Ishikawa (cell line): ENCODE measurements around the gene PSRC1.
A peak's percentile ranks its signal among the peaks of the same experiment; 100 is the strongest.

Experiments used
- CEBPB ChIP-seq: IDR thresholded peaks from 2 replicates; pipeline ENCODE4 v1.6.1; 2012
- CREB1 ChIP-seq: IDR thresholded peaks from 2 replicates; pipeline ENCODE4 v1.6.1; 2012; ENCODE audit warnings: low read depth
- EGR1 ChIP-seq: IDR thresholded peaks from 2 replicates; pipeline ENCODE4 v1.6.1; 2012
- EP300 ChIP-seq: IDR thresholded peaks from 2 replicates; pipeline ENCODE4 v1.6.1; 2012; ENCODE audit warnings: borderline replicate concordance
- FOXM1 ChIP-seq: IDR thresholded peaks from 2 replicates; pipeline ENCODE4 v1.6.1; 2012; ENCODE audit warnings: low read depth, borderline replicate concordance
- MAX ChIP-seq: IDR thresholded peaks from 2 replicates; pipeline ENCODE4 v1.6.1; 2012
- NFIC ChIP-seq: IDR thresholded peaks from 2 replicates; pipeline ENCODE4 v1.6.1; 2012
- RAD21 ChIP-seq: IDR thresholded peaks from 2 replicates; pipeline ENCODE4 v1.6.1; 2012; ENCODE audit warnings: low read depth
- REST ChIP-seq: IDR thresholded peaks from 2 replicates; pipeline ENCODE4 v1.6.1; 2012; ENCODE audit warnings: low read depth, mild to moderate bottlenecking
- TAF1 ChIP-seq: IDR thresholded peaks from 2 replicates; pipeline ENCODE4 v1.6.1; 2012; ENCODE audit warnings: low read depth, mild to moderate bottlenecking
- TCF12 ChIP-seq: IDR thresholded peaks from 2 replicates; pipeline ENCODE4 v1.6.1; 2012; ENCODE audit warnings: low read depth
- TEAD4 ChIP-seq: IDR thresholded peaks from 2 replicates; pipeline ENCODE4 v1.6.1; 2012
- YY1 ChIP-seq: IDR thresholded peaks from 2 replicates; pipeline ENCODE4 v1.6.1; 2012; ENCODE audit warnings: low read depth
- ZBTB7A ChIP-seq: IDR thresholded peaks from 2 replicates; pipeline ENCODE4 v1.6.1; 2012; ENCODE audit warnings: low read depth
- TF ChIP-seq, protein P1 (sequence below): IDR thresholded peaks from 2 replicates; pipeline ENCODE4 v1.6.1; 2012

Gene PSRC1

DNA sequence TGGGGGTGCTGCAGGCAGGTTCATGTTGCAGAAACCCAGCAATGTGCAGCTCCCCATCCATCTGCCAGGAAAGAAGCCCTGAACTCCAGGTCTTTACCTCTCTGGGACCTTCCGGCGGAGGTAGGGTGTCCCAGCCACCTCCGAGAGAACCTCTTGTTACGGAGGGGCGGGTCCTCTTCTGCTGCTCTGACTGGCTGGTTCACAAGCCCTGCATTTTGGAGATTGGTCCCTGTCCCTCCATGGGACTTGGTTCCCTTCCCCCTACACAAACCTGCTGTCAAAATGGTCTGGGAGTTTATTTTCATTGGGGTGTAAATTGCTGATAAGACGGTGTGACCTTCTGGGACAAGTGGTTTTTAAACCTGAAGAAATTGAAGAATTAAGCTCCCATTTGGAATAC, 41.6 kb downstream of the PSRC1 start:
- TF ChIP-seq ZBTB7A (no peak), EP300 (no peak), NFIC (no peak), REST (no peak), CEBPB (no peak), FOXM1 (no peak), EGR1 (no peak), CREB1 (no peak), MAX (no peak), TCF12 (no peak), YY1 (no peak), RAD21 (no peak), TAF1 (no peak)
- TF ChIP-seq, protein P1, sequence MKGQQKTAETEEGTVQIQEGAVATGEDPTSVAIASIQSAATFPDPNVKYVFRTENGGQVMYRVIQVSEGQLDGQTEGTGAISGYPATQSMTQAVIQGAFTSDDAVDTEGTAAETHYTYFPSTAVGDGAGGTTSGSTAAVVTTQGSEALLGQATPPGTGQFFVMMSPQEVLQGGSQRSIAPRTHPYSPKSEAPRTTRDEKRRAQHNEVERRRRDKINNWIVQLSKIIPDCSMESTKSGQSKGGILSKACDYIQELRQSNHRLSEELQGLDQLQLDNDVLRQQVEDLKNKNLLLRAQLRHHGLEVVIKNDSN = no peak

DNA sequence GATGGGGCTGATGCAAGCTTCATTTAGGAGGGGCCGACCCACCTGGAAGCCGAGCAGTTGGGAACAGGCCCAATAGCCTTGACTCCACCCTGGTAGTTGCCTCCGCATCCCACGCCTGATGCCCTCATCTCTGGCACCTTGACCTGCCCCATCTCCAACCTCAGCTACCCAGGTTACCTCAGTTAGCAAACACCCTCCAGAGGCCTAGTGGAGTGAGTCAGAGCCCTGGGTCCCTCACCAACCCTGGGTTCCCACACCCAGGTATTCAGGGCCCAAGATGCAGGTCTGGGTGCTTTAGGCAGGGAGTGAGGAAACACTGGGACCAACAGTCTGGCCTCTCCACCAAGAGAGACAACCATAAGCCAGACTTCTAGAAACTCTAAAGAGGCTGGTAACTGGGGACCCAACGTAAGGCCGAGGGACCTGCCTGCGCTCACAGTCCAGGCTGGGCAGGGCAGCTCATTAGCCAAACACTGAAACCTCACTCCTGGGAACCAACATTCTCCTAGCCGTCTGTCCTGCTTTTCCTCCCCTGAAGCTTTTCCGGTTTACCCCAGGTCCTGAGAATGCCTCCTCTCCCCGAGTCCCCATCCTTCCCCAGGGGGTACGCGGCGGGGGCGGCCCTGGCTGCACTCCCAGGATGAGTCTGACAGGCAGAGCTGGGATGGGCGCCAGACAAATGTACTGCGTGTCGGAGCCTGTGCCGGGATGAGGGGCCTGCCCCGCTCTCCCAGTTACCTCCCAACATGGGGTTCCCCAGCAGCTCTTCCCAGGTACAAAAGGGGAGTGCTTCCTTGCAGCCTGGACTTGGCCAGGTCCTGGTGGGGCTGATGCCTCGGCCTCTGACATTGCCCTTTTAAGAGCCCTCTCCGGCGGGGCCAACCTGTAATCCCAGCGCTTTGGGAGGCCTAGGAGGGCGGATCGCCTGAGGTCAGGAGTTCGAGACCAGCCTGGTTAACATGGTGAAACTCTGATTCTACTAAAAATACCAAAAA, 42.5 kb downstream of the PSRC1 start:
- no peak for TF ChIP-seq FOXM1
- no peak for TF ChIP-seq TAF1
- no peak for TF ChIP-seq RAD21
- no peak for TF ChIP-seq REST
- no peak for TF ChIP-seq EP300
- no peak for TF ChIP-seq NFIC
- TF ChIP-seq EGR1 = no peak

- TF ChIP-seq ZBTB7A = no peak
- TF ChIP-seq YY1 = no peak
- peak; percentile 38 for TF ChIP-seq RAD21
- TF ChIP-seq REST = no peak
Measured at GRCh38 chr1:109239409-109240068, 43.4 kb downstream of the PSRC1 start.

GRCh38 chr1:109239047-109239408, 43.9 kb downstream of the PSRC1 start:
- TF ChIP-seq, protein P1 = no peak
- TF ChIP-seq REST (no peak), TEAD4 (no peak), CEBPB (no peak), TCF12 (no peak)
